K562 (cell line): Measurements from ENCODE around the gene AK4. TPM values are rescaled to one million over a fixed set of nuclear protein-coding genes. Genes with fewer than 3 reads are reported as not detected.

Experiments
- ETV1 ChIP-seq: fragments of 450-650 bp; conservative IDR thresholded peaks from 2 replicates; pipeline ENCODE4 v1.6.1; 2016; ENCODE audit warnings: missing genetic modification characterization, control low read depth, low read depth, missing compliant biosample characterization
- FOXM1 ChIP-seq, 2 experiments: fragments of 450-650 bp in 1 of 2; sonication (generic) in 1 of 2; formaldehyde crosslinking in 1 of 2; IDR thresholded peaks; 2 replicates each; pipeline versions ENCODE4 v1.6.1 to v1.9.0; 2017 to 2022; ENCODE audit warnings: low read depth in 2 of 2, mild to moderate bottlenecking in 2 of 2, missing genetic modification reagents in 1 of 2, moderate library complexity in 1 of 2
- GTF2E2 ChIP-seq: fragments of 200-800 bp; sonication (Bioruptor generic); IDR thresholded peaks from 2 replicates; pipeline ENCODE4 v1.6.1; 2016; ENCODE audit warnings: missing genetic modification characterization, missing compliant biosample characterization
- HDAC1 ChIP-seq, 2 experiments: fragments of 450-650 bp; IDR thresholded peaks; 2 replicates each; pipeline ENCODE4 v1.6.1; 2016 to 2017; ENCODE audit warnings: inconsistent platforms in 1 of 2, mild to moderate bottlenecking in 1 of 2, moderate library complexity in 1 of 2
- NR2C2 ChIP-seq, 2 experiments: fragments of 200-800 bp in 1 of 2; sonication (Bioruptor generic) in 1 of 2; sonication (generic) in 1 of 2; formaldehyde crosslinking in 1 of 2; IDR thresholded peaks; 2 replicates each; pipeline versions ENCODE4 v1.6.1 to v1.8.0; 2016 to 2022; ENCODE audit warnings: mild to moderate bottlenecking in 1 of 2, missing compliant biosample characterization in 1 of 2, missing genetic modification characterization in 1 of 2, missing genetic modification reagents in 1 of 2
- NR2F6 ChIP-seq: fragments of 450-650 bp; formaldehyde crosslinking; IDR thresholded peaks from 2 replicates; pipeline ENCODE4 v1.4.0; 2020; ENCODE audit warnings: mild to moderate bottlenecking
- TARDBP ChIP-seq: fragments of 450-650 bp; IDR thresholded peaks from 2 replicates; pipeline ENCODE4 v1.6.1; 2016
- ZNF76 ChIP-seq: fragments of 250-450 bp; sonication (Bioruptor Pico); IDR thresholded peaks from 2 replicates; pipeline ENCODE4 v1.4.0; 2020; ENCODE audit warnings: mild to moderate bottlenecking, moderate library complexity, borderline replicate concordance
- ZNF766 ChIP-seq: fragments of 200-800 bp; sonication (Bioruptor generic); conservative IDR thresholded peaks from 2 replicates; pipeline ENCODE4 v1.6.1; 2016; ENCODE audit warnings: missing genetic modification characterization, missing compliant biosample characterization
- polyA plus RNA-seq, 8 experiments: library from polyadenylated mRNA; depleted of rRNA in 4 of 8; stranded (reverse) in 5 of 8; unstranded in 3 of 8; fragments of >200 nt; fragmentation: Nextera tagmentation in 2 of 8; fragmentation: Illumina TruSeq in 1 of 8; extraction: Ambion mirVana in 2 of 8; extraction: Trizol in 1 of 8; gene quantifications; 2 replicates each; pipeline versions ENCODE4 v1.2.1 to v1.2.3, GENCODE V29; 2011 to 2014; ENCODE audit warnings: inconsistent platforms in 1 of 8, missing spikeins in 1 of 8
- total RNA-seq, 7 experiments: library from RNA; depleted of rRNA in 6 of 7; stranded (reverse); fragments of >200 nt in 6 of 7; fragmentation: Illumina TruSeq in 2 of 7; extraction: Trizol in 2 of 7; gene quantifications; 2 replicates each; pipeline versions ENCODE4 v1.2.1 to v1.2.3, GENCODE V29; 2011 to 2021; ENCODE audit warnings: low replicate concordance in 1 of 7
- TF ChIP-seq, protein P1 (sequence below): IDR thresholded peaks from 2 replicates; pipeline ENCODE4 v1.6.1; 2011; ENCODE audit warnings: borderline replicate concordance, low read depth, mild to moderate bottlenecking, moderate library complexity, low read length; ENCODE audit not compliant: insufficient read depth, poor library complexity, severe bottlenecking
- TF ChIP-seq, protein P2 (sequence below): sonication (generic); formaldehyde crosslinking; IDR thresholded peaks from 2 replicates; pipeline ENCODE4 v1.8.1; 2023; ENCODE audit warnings: mild to moderate bottlenecking, missing genetic modification reagents, moderate library complexity
- TF ChIP-seq, protein P3 (sequence below): fragments of 250-450 bp; sonication (Bioruptor Pico); IDR thresholded peaks from 2 replicates; pipeline ENCODE4 v1.4.0; 2020; ENCODE audit warnings: mild to moderate bottlenecking
- TF ChIP-seq, protein P4 (sequence below): fragments of 450-650 bp; IDR thresholded peaks from 2 replicates; pipeline ENCODE4 v1.6.1; 2016; ENCODE audit warnings: borderline replicate concordance

Gene AK4
- total and polyA plus RNA-seq, 9 of the 15 experiments (the other 6 are each of a cell fraction or from before 2014, with no cell fraction given) = 10.4 to 96.6 (median 21.5) TPM

DNA sequence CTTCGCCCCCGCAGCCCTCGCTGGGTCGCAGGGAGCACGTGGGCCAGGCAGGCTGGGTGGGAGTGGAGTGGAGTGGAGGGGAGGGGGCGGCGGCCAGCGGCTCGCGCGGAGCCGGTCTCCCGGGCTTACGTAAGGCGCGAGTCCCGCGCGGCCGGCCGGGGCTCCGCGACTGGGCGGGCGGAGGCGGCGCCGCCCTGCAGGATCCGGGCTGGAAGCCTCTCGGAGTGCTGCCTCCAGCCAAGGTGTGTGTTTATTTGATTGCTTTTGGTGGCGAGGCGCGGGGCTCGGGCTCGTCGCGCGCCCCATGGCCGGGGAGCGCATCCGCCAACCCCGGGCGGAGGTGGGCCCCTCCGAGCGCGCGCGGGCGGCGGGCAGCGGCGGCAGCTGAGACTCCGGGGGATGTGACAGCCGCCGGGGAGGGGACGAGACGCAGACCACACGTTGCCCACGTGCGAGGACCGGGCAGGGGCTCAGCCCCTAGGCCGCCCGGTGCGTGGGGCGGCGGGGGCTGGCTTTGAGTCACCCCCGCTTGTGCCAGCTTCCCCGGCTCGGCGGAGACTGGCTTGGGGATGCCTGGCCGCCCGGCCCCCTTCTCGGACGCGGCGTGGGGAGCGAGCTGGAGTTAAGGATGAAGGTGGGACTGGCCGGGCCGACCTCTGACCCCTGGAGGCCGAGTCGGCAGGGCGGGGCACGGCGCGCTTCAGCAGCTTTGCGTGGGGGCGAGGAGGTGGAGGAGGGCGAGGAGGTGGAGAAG lies 402 bp upstream of the AK4 start (continued):
- TF ChIP-seq ETV1 (tag) (no peak), NR2C2 (CRISPR knock-in tag; IDR thresholded peaks at IDR 0.05) (peak; percentile 93), NR2C2 (tag; IDR thresholded peaks at IDR 0.05) (peak; percentile 94), ZNF76 (CRISPR knock-in tag) (no peak), NR2F6 (CRISPR knock-in tag) (0 out of 2 replicates have a peak, but pooled peaks have one; percentile 22), FOXM1 (IDR thresholded peaks at IDR 0.05; ENCODE audit: low read depth) (no peak), FOXM1 (CRISPR knock-in tag; IDR thresholded peaks at IDR 0.05; ENCODE audit: low read depth) (0 out of 2 replicates have a peak, but pooled peaks have one; percentile 23), ZNF766 (CRISPR knock-in tag) (no peak), TARDBP (0 out of 2 replicates have a peak, but pooled peaks have one; percentile 14), HDAC1 (IDR thresholded peaks at IDR 0.05) (peak in 1 of 2 experiments; percentile 62; a peak in 2 of 4 replicates), GTF2E2 (tag) (no peak)
- TF ChIP-seq, protein P1, sequence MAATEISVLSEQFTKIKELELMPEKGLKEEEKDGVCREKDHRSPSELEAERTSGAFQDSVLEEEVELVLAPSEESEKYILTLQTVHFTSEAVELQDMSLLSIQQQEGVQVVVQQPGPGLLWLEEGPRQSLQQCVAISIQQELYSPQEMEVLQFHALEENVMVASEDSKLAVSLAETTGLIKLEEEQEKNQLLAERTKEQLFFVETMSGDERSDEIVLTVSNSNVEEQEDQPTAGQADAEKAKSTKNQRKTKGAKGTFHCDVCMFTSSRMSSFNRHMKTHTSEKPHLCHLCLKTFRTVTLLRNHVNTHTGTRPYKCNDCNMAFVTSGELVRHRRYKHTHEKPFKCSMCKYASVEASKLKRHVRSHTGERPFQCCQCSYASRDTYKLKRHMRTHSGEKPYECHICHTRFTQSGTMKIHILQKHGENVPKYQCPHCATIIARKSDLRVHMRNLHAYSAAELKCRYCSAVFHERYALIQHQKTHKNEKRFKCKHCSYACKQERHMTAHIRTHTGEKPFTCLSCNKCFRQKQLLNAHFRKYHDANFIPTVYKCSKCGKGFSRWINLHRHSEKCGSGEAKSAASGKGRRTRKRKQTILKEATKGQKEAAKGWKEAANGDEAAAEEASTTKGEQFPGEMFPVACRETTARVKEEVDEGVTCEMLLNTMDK = peak; percentile 60
- TF ChIP-seq, protein P2, sequence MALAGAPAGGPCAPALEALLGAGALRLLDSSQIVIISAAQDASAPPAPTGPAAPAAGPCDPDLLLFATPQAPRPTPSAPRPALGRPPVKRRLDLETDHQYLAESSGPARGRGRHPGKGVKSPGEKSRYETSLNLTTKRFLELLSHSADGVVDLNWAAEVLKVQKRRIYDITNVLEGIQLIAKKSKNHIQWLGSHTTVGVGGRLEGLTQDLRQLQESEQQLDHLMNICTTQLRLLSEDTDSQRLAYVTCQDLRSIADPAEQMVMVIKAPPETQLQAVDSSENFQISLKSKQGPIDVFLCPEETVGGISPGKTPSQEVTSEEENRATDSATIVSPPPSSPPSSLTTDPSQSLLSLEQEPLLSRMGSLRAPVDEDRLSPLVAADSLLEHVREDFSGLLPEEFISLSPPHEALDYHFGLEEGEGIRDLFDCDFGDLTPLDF (CRISPR knock-in tag) = 0 out of 2 replicates have a peak, but pooled peaks have one; percentile 39
- TF ChIP-seq, protein P3, sequence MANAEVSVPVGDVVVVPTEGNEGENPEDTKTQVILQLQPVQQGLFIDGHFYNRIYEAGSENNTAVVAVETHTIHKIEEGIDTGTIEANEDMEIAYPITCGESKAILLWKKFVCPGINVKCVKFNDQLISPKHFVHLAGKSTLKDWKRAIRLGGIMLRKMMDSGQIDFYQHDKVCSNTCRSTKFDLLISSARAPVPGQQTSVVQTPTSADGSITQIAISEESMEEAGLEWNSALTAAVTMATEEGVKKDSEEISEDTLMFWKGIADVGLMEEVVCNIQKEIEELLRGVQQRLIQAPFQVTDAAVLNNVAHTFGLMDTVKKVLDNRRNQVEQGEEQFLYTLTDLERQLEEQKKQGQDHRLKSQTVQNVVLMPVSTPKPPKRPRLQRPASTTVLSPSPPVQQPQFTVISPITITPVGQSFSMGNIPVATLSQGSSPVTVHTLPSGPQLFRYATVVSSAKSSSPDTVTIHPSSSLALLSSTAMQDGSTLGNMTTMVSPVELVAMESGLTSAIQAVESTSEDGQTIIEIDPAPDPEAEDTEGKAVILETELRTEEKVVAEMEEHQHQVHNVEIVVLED (CRISPR knock-in tag) = 0 out of 2 replicates have a peak, but pooled peaks have one; percentile 8
- TF ChIP-seq, protein P4, sequence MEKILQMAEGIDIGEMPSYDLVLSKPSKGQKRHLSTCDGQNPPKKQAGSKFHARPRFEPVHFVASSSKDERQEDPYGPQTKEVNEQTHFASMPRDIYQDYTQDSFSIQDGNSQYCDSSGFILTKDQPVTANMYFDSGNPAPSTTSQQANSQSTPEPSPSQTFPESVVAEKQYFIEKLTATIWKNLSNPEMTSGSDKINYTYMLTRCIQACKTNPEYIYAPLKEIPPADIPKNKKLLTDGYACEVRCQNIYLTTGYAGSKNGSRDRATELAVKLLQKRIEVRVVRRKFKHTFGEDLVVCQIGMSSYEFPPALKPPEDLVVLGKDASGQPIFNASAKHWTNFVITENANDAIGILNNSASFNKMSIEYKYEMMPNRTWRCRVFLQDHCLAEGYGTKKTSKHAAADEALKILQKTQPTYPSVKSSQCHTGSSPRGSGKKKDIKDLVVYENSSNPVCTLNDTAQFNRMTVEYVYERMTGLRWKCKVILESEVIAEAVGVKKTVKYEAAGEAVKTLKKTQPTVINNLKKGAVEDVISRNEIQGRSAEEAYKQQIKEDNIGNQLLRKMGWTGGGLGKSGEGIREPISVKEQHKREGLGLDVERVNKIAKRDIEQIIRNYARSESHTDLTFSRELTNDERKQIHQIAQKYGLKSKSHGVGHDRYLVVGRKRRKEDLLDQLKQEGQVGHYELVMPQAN = peak; percentile 55; the same call in 1 of the 2 replicates
